ENCODE results near the gene NEAT1. TPM values are rescaled to one million over a fixed set of nuclear protein-coding genes. Genes with fewer than 3 reads are reported as not detected.
A peak's percentile ranks its signal among the peaks of the same experiment; 100 is the strongest.

Gene NEAT1
- total RNA-seq, 4 donors from 2014 or later = 21.0 to 341 (median 183) TPM

DNA sequence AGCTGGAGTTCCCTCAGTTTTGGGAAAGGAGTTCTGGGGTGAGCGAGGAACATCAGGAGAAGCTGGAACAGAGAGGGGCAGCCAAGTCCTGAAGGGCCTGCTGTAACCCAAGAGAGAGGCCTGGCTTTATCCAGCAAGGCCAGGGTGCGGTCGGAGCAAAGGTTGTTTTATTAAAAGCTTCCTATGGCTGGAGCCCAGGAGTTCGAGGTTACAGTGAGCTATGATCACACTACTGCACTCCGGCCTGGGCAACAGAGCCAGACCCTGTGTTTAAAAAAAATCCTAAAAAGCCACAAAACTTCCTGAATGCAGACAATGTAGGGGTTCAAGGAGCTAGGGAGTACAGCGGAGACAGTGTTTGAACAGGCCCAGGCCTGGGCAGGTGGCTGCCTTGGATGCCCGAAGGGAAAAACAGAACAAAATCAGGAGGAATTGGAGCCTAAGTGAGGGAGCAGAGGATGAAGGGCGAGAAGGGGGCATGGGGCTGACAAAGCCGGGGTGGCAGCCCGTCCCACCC is 54.1 kb downstream of the NEAT1 start:
- no peaks in the 10 kb centered on the region for H3K9me3 ChIP-seq
- H3K36me3 ChIP-seq = no peaks in the 10 kb centered on the region
- ATAC-seq = no peak
- peak overlapping the region; percentile 75 to 98 (median 96) for H3K27ac ChIP-seq
- WGBS, 2 donors (ENCODE audit: low coverage in 1 of 2) = 18 to 20% methylated on average over 3 to 6 of the region's 10 CpGs
- H3K4me3 ChIP-seq = peak overlapping the region; percentile 38 to 85
- H3K27me3 ChIP-seq = no peaks in the 10 kb centered on the region
- TF ChIP-seq POLR2A (IDR thresholded peaks at IDR 0.05) (no peak), EP300 (IDR thresholded peaks at IDR 0.05) (no peak)
- TF ChIP-seq, protein P1, sequence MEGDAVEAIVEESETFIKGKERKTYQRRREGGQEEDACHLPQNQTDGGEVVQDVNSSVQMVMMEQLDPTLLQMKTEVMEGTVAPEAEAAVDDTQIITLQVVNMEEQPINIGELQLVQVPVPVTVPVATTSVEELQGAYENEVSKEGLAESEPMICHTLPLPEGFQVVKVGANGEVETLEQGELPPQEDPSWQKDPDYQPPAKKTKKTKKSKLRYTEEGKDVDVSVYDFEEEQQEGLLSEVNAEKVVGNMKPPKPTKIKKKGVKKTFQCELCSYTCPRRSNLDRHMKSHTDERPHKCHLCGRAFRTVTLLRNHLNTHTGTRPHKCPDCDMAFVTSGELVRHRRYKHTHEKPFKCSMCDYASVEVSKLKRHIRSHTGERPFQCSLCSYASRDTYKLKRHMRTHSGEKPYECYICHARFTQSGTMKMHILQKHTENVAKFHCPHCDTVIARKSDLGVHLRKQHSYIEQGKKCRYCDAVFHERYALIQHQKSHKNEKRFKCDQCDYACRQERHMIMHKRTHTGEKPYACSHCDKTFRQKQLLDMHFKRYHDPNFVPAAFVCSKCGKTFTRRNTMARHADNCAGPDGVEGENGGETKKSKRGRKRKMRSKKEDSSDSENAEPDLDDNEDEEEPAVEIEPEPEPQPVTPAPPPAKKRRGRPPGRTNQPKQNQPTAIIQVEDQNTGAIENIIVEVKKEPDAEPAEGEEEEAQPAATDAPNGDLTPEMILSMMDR (IDR thresholded peaks at IDR 0.05) = no peak
- H3K4me1 ChIP-seq = peaks cover 9 to 74% (median 40%) of the 10 kb centered on the region in 3 donors

DNA sequence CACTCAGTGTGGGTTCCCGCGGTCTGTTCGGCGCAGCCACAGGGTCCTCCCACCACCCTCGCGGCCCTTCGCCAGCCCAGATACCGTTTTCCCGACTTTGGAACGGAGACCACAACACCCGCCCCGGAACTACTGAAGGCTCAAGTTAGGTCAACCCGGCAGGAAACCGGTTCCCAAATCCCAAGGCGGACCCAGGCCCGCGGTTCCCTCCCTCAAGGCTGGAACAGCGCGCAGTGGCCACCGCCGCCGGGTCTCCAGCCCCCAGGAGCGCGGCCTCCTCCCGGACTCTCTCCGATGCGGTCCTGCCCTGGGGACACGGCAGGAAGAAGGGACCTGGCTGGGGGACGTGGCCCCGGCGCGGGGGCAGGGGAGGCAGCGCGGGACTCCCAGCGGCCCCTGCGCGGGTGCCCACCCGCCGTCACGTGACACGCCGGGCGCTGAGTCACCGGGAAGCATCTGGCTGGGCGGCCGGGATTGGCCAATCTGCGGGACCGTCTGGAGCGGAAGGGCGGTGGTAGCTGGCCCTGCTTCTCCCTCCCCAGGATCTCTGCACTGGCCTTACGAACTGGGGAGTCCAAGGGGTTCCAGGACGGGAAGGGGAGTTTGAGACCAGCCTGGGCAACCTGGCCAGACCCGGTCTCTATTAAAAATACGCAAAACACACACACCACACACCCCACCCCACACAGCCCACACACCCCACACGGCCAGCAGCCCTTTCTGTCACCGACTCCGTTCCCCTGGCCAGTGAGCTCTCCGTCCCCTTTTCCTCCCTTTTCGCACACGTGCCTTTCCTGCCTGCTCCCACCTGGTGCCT is 54.8 kb downstream of the NEAT1 start:
- Histone ChIP-seq H3K4me3 (peak overlapping the region; percentile 38 to 85), H3K27me3 (no peaks in the 10 kb centered on the region), H3K27ac (peak overlapping the region; percentile 75 to 98 (median 96)), H3K4me1 (peaks cover 11 to 74% (median 39%) of the 10 kb centered on the region in 3 donors), H3K9me3 (no peaks in the 10 kb centered on the region), H3K36me3 (no peaks in the 10 kb centered on the region)
- TF ChIP-seq POLR2A (IDR thresholded peaks at IDR 0.05) (peak; percentile 93 to 94), POLR2AphosphoS5 (IDR thresholded peaks at IDR 0.05) (peak; percentile 98), EP300 (IDR thresholded peaks at IDR 0.05) (no peak)
- TF ChIP-seq, protein P1 (IDR thresholded peaks at IDR 0.05) = peak in 1 of 4 experiments; percentile 13
- 0 to 2% methylated on average over 8 to 11 of the region's 60 CpGs for WGBS, 2 donors (ENCODE audit: low coverage in 1 of 2)
- ATAC-seq = peak; percentile 91

DNA sequence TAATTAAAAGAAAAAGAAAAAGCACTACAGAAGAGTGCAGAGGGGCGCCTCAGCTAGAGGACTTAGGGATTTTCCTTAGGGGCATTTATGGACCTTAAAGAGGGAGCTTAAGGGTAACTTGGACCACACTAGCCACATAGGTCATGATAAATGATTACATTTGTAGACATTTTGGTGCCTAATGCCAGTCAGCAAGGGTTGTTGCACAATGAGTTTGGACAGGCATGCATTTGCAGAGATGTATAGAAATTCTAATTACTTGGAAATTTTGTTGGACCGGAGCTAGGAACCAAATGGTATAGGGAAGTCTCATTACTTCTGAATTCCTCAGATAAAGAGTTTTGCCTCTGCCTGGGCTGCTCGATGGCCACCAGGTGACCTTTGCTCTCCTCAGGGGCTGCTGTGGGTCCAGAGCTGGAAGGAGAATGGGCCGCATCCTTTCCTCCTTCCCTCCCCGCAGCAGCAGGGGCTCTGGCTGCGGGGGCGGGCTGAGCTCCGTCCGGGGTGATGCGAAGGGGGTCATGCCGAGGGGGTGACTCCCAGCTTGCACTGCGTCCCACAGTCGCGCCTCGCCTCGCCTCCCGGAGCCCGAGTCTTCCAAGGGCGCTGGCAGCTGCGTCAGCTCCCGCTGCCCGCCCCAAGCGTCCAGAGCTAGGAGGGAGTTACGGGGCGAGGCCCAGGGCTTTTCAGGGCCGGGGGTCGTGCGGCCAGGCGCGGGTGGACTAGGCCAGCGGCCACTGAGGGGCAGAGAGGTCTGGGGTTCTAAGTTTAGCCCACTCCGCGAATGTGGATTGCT is 56.0 kb downstream of the NEAT1 start:
- H3K4me3 ChIP-seq = peak overlapping the region; percentile 38 to 85
- H3K27me3 ChIP-seq = no peaks in the 10 kb centered on the region
- H3K36me3 ChIP-seq = no peaks in the 10 kb centered on the region
- H3K4me1 ChIP-seq = peaks cover 12 to 72% (median 33%) of the 10 kb centered on the region in 3 donors
- 0 to 33% methylated on average over 1 to 2 of the region's 33 CpGs for WGBS, 2 donors (ENCODE audit: low coverage in 1 of 2)
- ATAC-seq = peak; percentile 4
- peak overlapping the region; percentile 75 to 98 (median 96) for H3K27ac ChIP-seq
- TF ChIP-seq, protein P1 (IDR thresholded peaks at IDR 0.05) = peak in 1 of 4 experiments; percentile 7
- TF ChIP-seq POLR2A (IDR thresholded peaks at IDR 0.05) (peak; percentile 50 to 60), EP300 (IDR thresholded peaks at IDR 0.05) (peak; percentile 29), POLR2AphosphoS5 (IDR thresholded peaks at IDR 0.05) (peak; percentile 81)
- no peaks in the 10 kb centered on the region for H3K9me3 ChIP-seq

DNA sequence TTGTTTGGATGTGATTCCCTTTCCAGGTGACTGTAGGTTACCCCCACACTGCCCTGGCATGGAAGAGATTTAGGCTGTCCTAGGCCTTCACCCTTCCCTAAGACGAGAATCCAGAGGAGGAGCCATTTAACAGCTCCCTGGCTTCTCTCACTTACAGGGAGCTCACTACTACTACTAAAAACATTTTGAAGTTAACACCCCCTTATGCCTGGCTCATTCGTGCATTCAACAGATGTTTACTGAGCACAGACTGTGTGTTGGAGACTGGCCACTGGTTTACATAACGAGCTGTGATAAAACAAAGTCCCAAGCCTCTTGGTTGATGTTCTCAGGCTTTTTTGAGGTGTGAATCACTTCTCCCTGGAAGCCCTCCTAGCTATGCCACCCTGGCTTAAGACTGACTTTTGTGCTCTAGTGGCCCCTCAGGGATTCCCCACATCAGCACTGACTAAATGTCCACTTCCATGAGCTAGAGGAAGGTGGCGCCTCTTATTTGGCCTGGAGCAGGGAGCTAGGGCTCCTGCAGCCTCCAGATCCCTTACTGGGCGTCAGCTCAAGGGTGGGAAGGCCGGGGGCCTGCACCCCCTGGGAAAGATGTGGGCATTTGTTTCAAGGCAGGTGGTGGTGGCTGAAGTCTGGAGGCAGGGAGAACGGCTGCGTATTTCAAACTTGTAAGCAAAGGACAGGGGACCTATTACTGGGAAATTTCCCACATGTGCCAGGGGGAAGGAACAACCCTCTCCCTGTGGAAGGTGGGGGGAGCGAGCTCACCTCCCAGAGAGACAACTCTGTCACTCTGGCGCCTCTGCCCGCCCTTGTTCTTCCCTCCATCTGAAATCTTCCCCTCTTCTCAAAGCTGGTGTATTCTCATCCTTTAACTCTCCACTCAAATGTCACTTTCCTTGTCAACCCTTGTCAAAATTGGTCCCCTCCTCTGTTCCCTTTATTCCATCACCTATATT is 56.9 kb downstream of the NEAT1 start:
- ATAC-seq = peak; percentile 54
- Histone ChIP-seq H3K4me3 (peak overlapping the region; percentile 38 to 85), H3K9me3 (no peaks in the 10 kb centered on the region), H3K27ac (peak overlapping the region; percentile 75 to 98 (median 96)), H3K27me3 (no peaks in the 10 kb centered on the region), H3K4me1 (peaks cover 12 to 78% (median 33%) of the 10 kb centered on the region in 3 donors), H3K36me3 (no peaks in the 10 kb centered on the region)
- 20 to 47% methylated on average over 4 to 6 of the region's 11 CpGs for WGBS, 2 donors (ENCODE audit: low coverage in 1 of 2)
- TF ChIP-seq POLR2AphosphoS5 (IDR thresholded peaks at IDR 0.05) (peak; percentile 91), EP300 (IDR thresholded peaks at IDR 0.05) (no peak), POLR2A (IDR thresholded peaks at IDR 0.05) (peak; percentile 15 to 37)
- TF ChIP-seq, protein P1 (IDR thresholded peaks at IDR 0.05) = peak in 3 of 4 experiments; percentile 44 to 61 (median 57)

Data from gastroesophageal sphincter (tissue), 4 donors.